OCI-LY3 (cell line): ENCODE results near the gene SELENOI.

ENCODE experiments used
- H2AFZ ChIP-seq: fragments of 200-600, 300-600 bp; shearing (Covaris generic); 2 replicates; pipeline ENCODE4 v1.6.0; 2014; ENCODE audit warnings: antibody characterized with exemption, low read depth, low read length
- H3K27ac ChIP-seq: fragments of 200-600, 300-600 bp; sonication (generic); 2 replicates; pipeline ENCODE4 v1.5.1; 2014; ENCODE audit warnings: mild to moderate bottlenecking, low read length, moderate library complexity, mixed read lengths
- H3K27me3 ChIP-seq: fragments of 200-600, 300-600 bp; sonication (generic); 2 replicates; pipeline ENCODE4 v1.6.1; 2014; ENCODE audit warnings: low read depth, low read length, mixed read lengths
- H3K36me3 ChIP-seq: fragments of 200-600, 300-600 bp; sonication (generic); replicated peaks from 2 replicates; pipeline ENCODE3; 2014; ENCODE audit warnings: low read depth, low read length, mixed read lengths
- H3K4me1 ChIP-seq: fragments of 300-600, 200-600 bp; sonication (generic); 2 replicates; pipeline ENCODE4 v1.6.1; 2014; ENCODE audit warnings: low read length, mixed read lengths
- H3K4me2 ChIP-seq: fragments of 200-600, 300-600 bp; sonication (generic); 2 replicates; pipeline ENCODE4 v1.6.1; 2014; ENCODE audit warnings: low read length, mixed read lengths
- H3K4me3 ChIP-seq: fragments of 300-600, 200-600 bp; sonication (generic); 2 replicates; pipeline ENCODE4 v1.5.1; 2014; ENCODE audit warnings: antibody characterized with exemption, mild to moderate bottlenecking, low read length, moderate library complexity
- H3K79me2 ChIP-seq: fragments of 300-600, 200-600 bp; shearing (Covaris generic); 2 replicates; pipeline ENCODE4 v1.6.1; 2014; ENCODE audit warnings: mild to moderate bottlenecking, low read length, mixed read lengths
- H3K9ac ChIP-seq: fragments of 300-600, 200-600 bp; shearing (Covaris generic); 2 replicates; pipeline ENCODE4 v1.6.0; 2014; ENCODE audit warnings: mild to moderate bottlenecking, low read length, moderate library complexity
- H3K9me3 ChIP-seq: fragments of 200-600, 300-600 bp; shearing (Covaris generic); 2 replicates; pipeline ENCODE4 v1.6.1; 2014; ENCODE audit warnings: low read length, mixed read lengths; ENCODE audit not compliant: insufficient read depth
- H4K20me1 ChIP-seq: fragments of 200-600, 300-600 bp; sonication (generic); 2 replicates; pipeline ENCODE4 v1.6.1; 2016; ENCODE audit warnings: low read length, mixed read lengths; ENCODE audit not compliant: insufficient read depth
- CTCF ChIP-seq: fragments of 200-600, 300-600 bp; sonication (generic); IDR thresholded peaks from 2 replicates; pipeline ENCODE4 v1.5.1; 2014; ENCODE audit warnings: antibody characterized with exemption, low read length, low read depth
- EZH2phosphoT487 ChIP-seq: fragments of 200-600 bp; shearing (Covaris generic); IDR thresholded peaks from 2 replicates; pipeline ENCODE4 v1.6.1; 2018; ENCODE audit warnings: antibody characterized with exemption, mixed run types, low read depth

The SELENOI gene

DNA sequence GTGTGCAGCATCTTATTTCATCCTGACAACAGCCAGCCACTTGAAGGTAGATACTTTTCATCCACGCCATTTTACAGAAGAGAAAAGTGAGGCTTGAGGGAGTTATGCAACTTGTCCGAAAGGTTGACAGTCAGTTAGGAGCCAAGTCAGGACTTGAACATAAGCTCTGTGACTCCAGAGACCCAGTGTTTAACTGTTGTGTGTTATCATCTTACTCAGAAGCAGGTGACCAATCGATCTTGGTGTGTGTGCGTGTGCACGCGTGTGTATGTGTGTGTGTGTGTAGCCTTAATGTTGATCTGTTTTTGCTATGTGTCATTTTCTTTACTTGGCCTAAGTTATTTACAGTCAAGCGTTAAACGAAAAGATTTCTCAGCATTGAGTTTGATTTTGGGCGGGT is 77.8 kb downstream of the SELENOI start:
- H3K27ac ChIP-seq: no peak overlapping the region
- 0 out of 2 replicates have a peak, but pooled peaks cover 8% of the 10 kb centered on the region for H3K27me3 ChIP-seq
- no peaks in the 10 kb centered on the region for H4K20me1 ChIP-seq
- H3K4me3 ChIP-seq: no peak overlapping the region
- H3K4me2 ChIP-seq: no peak overlapping the region
- no peaks in the 10 kb centered on the region for H3K79me2 ChIP-seq
- H3K9me3 ChIP-seq: no peaks in the 10 kb centered on the region
- peaks cover 7% of the 10 kb centered on the region; the same call in 1 of the 2 replicates for H3K4me1 ChIP-seq
- no peaks in the 10 kb centered on the region for H3K36me3 ChIP-seq
- no peak overlapping the region for H2AFZ ChIP-seq
- TF ChIP-seq EZH2phosphoT487: no peak
- no peak for TF ChIP-seq CTCF
- no peak overlapping the region for H3K9ac ChIP-seq

DNA sequence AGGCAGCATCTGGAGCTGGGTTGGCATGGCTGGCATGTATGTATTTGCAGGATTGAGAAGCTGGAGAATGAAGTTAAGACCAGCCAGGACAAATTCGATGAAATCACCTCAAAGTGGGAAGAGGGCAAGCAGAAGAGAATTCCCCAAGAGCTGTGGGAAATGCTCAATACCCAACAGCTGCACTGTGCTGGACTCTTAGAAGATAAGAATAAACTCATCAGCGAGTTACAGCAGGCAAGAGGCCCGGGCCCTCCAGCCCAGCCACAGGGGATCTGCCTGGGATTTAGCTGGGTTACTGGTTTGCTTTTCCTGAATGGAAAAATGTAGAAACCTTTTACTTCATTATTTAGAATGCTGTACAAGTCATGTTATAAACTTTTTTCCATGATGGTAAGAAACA is 78.3 kb downstream of the SELENOI start:
- Histone ChIP-seq H3K4me1 (peaks cover 7% of the 10 kb centered on the region; the same call in 1 of the 2 replicates), H3K27me3 (0 out of 2 replicates have a peak, but pooled peaks cover 6% of the 10 kb centered on the region), H3K79me2 (no peaks in the 10 kb centered on the region), H3K9me3 (no peaks in the 10 kb centered on the region), H3K36me3 (no peaks in the 10 kb centered on the region), H3K9ac (no peak overlapping the region), H3K4me3 (no peak overlapping the region), H3K4me2 (no peak overlapping the region), H2AFZ (no peak overlapping the region), H4K20me1 (no peaks in the 10 kb centered on the region), H3K27ac (no peak overlapping the region)
- TF ChIP-seq EZH2phosphoT487 (no peak), CTCF (no peak)

DNA sequence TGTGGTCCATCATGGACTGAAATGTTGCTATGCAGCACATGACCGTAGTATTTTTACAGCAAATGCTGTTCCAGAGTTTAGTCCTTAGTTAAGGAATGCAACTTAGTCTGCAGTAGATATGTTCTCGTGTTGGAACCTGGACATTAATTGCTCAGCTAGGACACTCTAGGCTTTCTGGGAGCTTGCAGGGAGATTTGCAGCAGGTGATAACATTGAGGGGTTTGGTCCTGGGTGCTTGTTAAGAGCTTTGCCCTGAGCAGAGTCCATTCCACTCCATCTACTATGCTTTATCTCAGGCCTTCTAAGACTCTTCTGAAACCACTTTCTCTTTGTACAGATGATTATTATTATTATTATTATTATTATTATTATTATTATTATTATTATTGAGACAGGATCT is 82.9 kb downstream of the SELENOI start:
- H3K9me3 ChIP-seq: no peaks in the 10 kb centered on the region
- H3K4me3 ChIP-seq: no peak overlapping the region
- H3K27me3 ChIP-seq: peaks cover 5% of the 10 kb centered on the region; the same call in 1 of the 2 replicates
- H3K4me2 ChIP-seq: no peak overlapping the region
- H3K27ac ChIP-seq: no peak overlapping the region
- no peaks in the 10 kb centered on the region for H3K79me2 ChIP-seq
- H3K4me1 ChIP-seq: peaks cover 7% of the 10 kb centered on the region; the same call in 1 of the 2 replicates
- no peaks in the 10 kb centered on the region for H3K36me3 ChIP-seq
- TF ChIP-seq EZH2phosphoT487 (no peak), CTCF (no peak)
- H2AFZ ChIP-seq: no peak overlapping the region
- no peaks in the 10 kb centered on the region for H4K20me1 ChIP-seq
- H3K9ac ChIP-seq: no peak overlapping the region

GRCh38 chr2:26429779-26430578 is 84.0 kb downstream of the SELENOI start:
- peaks cover 5% of the 10 kb centered on the region; the same call in 1 of the 2 replicates for H3K27me3 ChIP-seq
- no peak overlapping the region for H3K9ac ChIP-seq
- no peak overlapping the region for H2AFZ ChIP-seq
- H3K27ac ChIP-seq: no peak overlapping the region
- H3K4me1 ChIP-seq: peaks cover 4% of the 10 kb centered on the region; the same call in 1 of the 2 replicates
- H3K36me3 ChIP-seq: no peaks in the 10 kb centered on the region
- no peaks in the 10 kb centered on the region for H4K20me1 ChIP-seq
- no peak overlapping the region for H3K4me2 ChIP-seq
- H3K9me3 ChIP-seq: no peaks in the 10 kb centered on the region
- no peaks in the 10 kb centered on the region for H3K79me2 ChIP-seq
- no peak for TF ChIP-seq CTCF
- no peak overlapping the region for H3K4me3 ChIP-seq
